ENCODE data around the gene USP28.
"Not testable (repeated sequence)": the region's sequence is repeated elsewhere in the genome, so short reads cannot be mapped to it uniquely, and the experiment has no call there.

Gene USP28

GRCh38 chr11:113802621-113803020, 72.8 kb downstream of the USP28 start:
- DNase-seq (ENCODE audit: insufficient read length, low spot score) = no peak
- no peak for FAIRE-seq
- TF ChIP-seq CTCF (IDR thresholded peaks at IDR 0.05; ENCODE audit: insufficient read depth, missing control alignments) = no peak

- DNase-seq (ENCODE audit: insufficient read length, low spot score) (no peak), FAIRE-seq (peak; percentile 53)
- peak; percentile 50 for TF ChIP-seq CTCF (IDR thresholded peaks at IDR 0.05; ENCODE audit: insufficient read depth, missing control alignments)
Measured at GRCh38 chr11:113796663-113797259, 78.6 kb downstream of the USP28 start.

GRCh38 chr11:113789675-113790320, 85.6 kb downstream of the USP28 start:
- no peak for TF ChIP-seq CTCF (IDR thresholded peaks at IDR 0.05; ENCODE audit: insufficient read depth, missing control alignments)
- FAIRE-seq (no peak), DNase-seq (ENCODE audit: insufficient read length, low spot score) (no peak)

GRCh38 chr11:113789016-113789415, 86.4 kb downstream of the USP28 start:
- DNase-seq (ENCODE audit: insufficient read length, low spot score); FAIRE-seq: not testable (repeated sequence)

- DNase-seq (ENCODE audit: insufficient read length, low spot score) = no peak
- FAIRE-seq = no peak
- no peak for TF ChIP-seq CTCF (IDR thresholded peaks at IDR 0.05; ENCODE audit: insufficient read depth, missing control alignments)
Measured at GRCh38 chr11:113782134-113782533, 93.2 kb downstream of the USP28 start.

- TF ChIP-seq CTCF (IDR thresholded peaks at IDR 0.05; ENCODE audit: insufficient read depth, missing control alignments) = no peak
- FAIRE-seq = no peak
- no peak for DNase-seq (ENCODE audit: insufficient read length, low spot score)
Measured at GRCh38 chr11:113781682-113782081, 93.7 kb downstream of the USP28 start.

GRCh38 chr11:113779496-113779895, 95.9 kb downstream of the USP28 start, which contains the start of gene CLDN25:
Gene CLDN25 (plus strand): TSS chr11:113779796. CDS start chr11:113779796, 0 bp downstream.
- DNase-seq (ENCODE audit: insufficient read length, low spot score) (no peak), FAIRE-seq (no peak)
- TF ChIP-seq CTCF (IDR thresholded peaks at IDR 0.05; ENCODE audit: insufficient read depth, missing control alignments) = no peak
